NT2/D1 (cell line): ENCODE data around the gene TCTN1.

Source experiments
- SUZ12 ChIP-seq: IDR thresholded peaks from 2 replicates; pipeline ENCODE4 v1.6.1; 2011; ENCODE audit not compliant: insufficient read length, insufficient read depth; ENCODE audit errors: extremely low read depth
- YY1 ChIP-seq: IDR thresholded peaks from 2 replicates; pipeline ENCODE4 v1.6.1; 2011; ENCODE audit not compliant: insufficient read length, insufficient read depth
- ZNF274 ChIP-seq: IDR thresholded peaks from 2 replicates; pipeline ENCODE4 v1.6.1; 2011; ENCODE audit warnings: mild to moderate bottlenecking, low read depth, low read length

DNA sequence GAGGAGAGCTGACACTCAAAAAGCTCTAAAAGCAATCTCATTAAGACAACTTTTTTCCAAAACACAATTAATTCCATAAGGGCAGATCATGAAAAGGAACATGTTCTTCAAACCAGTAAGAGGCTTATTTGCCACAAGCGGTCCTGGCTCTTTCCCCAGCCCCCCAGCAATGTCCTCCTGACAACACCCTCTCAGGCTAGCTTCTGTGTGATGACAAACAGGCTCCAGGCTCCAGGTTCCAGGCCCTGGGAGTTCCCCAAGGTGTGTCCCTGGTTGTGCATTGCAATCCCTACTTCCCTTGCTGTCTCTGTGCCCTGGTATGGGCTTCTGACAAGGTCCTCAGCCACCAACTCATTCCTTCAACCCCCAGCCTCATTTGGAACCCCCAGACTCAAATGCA is 66.1 kb downstream of the TCTN1 start:
- TF ChIP-seq ZNF274 = no peak
- TF ChIP-seq SUZ12 = no peak
- TF ChIP-seq YY1 = no peak
